Bronchial epithelial cell (primary cell): ENCODE measurements around the gene RIPK1. TPM values are rescaled to one million over a fixed set of nuclear protein-coding genes. Genes with fewer than 3 reads are reported as not detected.

ENCODE experiments used
- DNase-seq: peaks from one replicate; pipeline ENCODE4 v3.0.0-alpha.2; 2010; ENCODE audit warnings: low read depth
- FAIRE-seq: peaks from 2 replicates; lab custom pipeline; 2011; peaks lifted over from hg19 to GRCh38; lab: Jason Lieb, UNC
- H3K27me3 ChIP-seq: 2 replicates; pipeline ENCODE4 v1.5.1; 2011; ENCODE audit warnings: low read length; ENCODE audit not compliant: control insufficient read depth, insufficient read depth
- H3K36me3 ChIP-seq: 2 replicates; pipeline ENCODE4 v1.5.1; 2011; ENCODE audit warnings: low read length; ENCODE audit not compliant: control insufficient read depth, insufficient read depth
- H3K4me3 ChIP-seq: 2 replicates; pipeline ENCODE4 v1.5.1; 2011; ENCODE audit warnings: mild to moderate bottlenecking, low read depth, low read length, control low read depth
- CTCF ChIP-seq: IDR thresholded peaks from 2 replicates; pipeline ENCODE4 v1.5.1; 2011; ENCODE audit warnings: mild to moderate bottlenecking, moderate library complexity, low read length, control low read depth, inconsistent platforms; ENCODE audit not compliant: insufficient read depth, severe bottlenecking
- total RNA-seq: library from RNA; depleted of rRNA; stranded (reverse); fragments of >200 nt; gene quantifications from 2 replicates; pipeline ENCODE4 v1.2.1, GENCODE V29; 2014

Gene RIPK1
- total RNA-seq, 1 donor from 2014 or later: 12.6 TPM

GRCh38 chr6:3119040-3119723 is 50.9 kb downstream of the RIPK1 start:
- peak; percentile 23 for DNase-seq
- Histone ChIP-seq H3K36me3 (peaks cover 2% of the 10 kb centered on the region), H3K27me3 (no peaks in the 10 kb centered on the region), H3K4me3 (peak overlapping the region; percentile 67)
- no peak for FAIRE-seq
- no peak for TF ChIP-seq CTCF

GRCh38 chr6:3120765-3121089 is 52.4 kb downstream of the RIPK1 start:
- no peaks in the 10 kb centered on the region for H3K36me3 ChIP-seq
- no peak for TF ChIP-seq CTCF
- DNase-seq (no peak), FAIRE-seq (no peak)
- no peaks in the 10 kb centered on the region for H3K27me3 ChIP-seq
- no peak overlapping the region for H3K4me3 ChIP-seq

- Histone ChIP-seq H3K4me3 (no peak overlapping the region), H3K27me3 (no peaks in the 10 kb centered on the region), H3K36me3 (no peaks in the 10 kb centered on the region)
- DNase-seq (no peak), FAIRE-seq (no peak)
- no peak for TF ChIP-seq CTCF
Measured at GRCh38 chr6:3122823-3123182, 54.5 kb downstream of the RIPK1 start.

GRCh38 chr6:3124667-3125066 is 56.4 kb downstream of the RIPK1 start:
- Histone ChIP-seq H3K27me3 (no peaks in the 10 kb centered on the region), H3K36me3 (peaks cover 3% of the 10 kb centered on the region), H3K4me3 (no peak overlapping the region)
- FAIRE-seq (no peak), DNase-seq (no peak)
- no peak for TF ChIP-seq CTCF

GRCh38 chr6:3125815-3126214 is 57.5 kb downstream of the RIPK1 start:
- no peak overlapping the region for H3K4me3 ChIP-seq
- peaks cover 6% of the 10 kb centered on the region for H3K36me3 ChIP-seq
- no peak for TF ChIP-seq CTCF
- no peaks in the 10 kb centered on the region for H3K27me3 ChIP-seq
- no peak for DNase-seq
- no peak for FAIRE-seq
